ENCODE measurements around the gene CKLF.

CKLF gene, protein sequence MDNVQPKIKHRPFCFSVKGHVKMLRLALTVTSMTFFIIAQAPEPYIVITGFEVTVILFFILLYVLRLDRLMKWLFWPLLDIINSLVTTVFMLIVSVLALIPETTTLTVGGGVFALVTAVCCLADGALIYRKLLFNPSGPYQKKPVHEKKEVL

DNA sequence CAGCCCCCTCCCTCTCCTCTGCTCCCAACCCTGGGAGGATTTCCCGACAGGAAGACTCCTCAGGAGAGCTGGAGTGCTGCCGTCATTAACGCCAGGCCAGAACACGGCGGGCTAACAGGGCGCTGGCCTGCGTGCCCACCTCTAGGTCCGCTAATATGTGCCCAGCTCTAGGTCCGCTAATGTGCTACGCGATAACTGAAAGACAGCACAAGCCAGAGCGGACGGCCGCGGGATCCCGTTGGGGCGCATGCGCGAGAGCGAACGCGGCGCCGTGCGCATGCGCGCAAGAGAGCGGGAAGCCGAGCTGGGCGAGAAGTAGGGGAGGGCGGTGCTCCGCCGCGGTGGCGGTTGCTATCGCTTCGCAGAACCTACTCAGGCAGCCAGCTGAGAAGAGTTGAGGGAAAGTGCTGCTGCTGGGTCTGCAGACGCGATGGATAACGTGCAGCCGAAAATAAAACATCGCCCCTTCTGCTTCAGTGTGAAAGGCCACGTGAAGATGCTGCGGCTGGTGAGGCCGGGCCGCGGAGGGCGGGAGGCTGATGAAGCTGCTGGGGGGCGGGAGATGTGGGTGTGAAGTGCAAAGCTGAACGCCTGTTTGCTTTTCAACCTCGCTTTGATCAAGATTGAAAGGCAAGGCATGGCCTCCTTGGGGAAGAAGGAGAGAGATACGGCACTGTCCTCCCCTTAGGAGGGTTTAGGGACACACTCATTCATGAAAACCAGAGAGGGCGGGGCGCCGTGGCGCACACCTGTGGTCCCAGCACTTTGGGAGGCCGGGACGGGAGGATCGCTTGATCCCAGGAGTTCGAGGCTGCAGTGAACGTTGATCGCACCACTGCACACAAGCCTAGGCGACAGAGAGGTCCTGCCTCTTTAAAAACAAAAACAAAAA, at the start of gene CKLF:
CKLF (plus strand) TSS at position 291 of the 892 bp plus-strand sequence; CDS start at position 431, 140 bp downstream.
- DNase-seq (ENCODE audit: low read depth): peak; percentile 85
- TF ChIP-seq, protein P1, sequence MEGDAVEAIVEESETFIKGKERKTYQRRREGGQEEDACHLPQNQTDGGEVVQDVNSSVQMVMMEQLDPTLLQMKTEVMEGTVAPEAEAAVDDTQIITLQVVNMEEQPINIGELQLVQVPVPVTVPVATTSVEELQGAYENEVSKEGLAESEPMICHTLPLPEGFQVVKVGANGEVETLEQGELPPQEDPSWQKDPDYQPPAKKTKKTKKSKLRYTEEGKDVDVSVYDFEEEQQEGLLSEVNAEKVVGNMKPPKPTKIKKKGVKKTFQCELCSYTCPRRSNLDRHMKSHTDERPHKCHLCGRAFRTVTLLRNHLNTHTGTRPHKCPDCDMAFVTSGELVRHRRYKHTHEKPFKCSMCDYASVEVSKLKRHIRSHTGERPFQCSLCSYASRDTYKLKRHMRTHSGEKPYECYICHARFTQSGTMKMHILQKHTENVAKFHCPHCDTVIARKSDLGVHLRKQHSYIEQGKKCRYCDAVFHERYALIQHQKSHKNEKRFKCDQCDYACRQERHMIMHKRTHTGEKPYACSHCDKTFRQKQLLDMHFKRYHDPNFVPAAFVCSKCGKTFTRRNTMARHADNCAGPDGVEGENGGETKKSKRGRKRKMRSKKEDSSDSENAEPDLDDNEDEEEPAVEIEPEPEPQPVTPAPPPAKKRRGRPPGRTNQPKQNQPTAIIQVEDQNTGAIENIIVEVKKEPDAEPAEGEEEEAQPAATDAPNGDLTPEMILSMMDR (IDR thresholded peaks at IDR 0.05; ENCODE audit: insufficient read depth, low read depth, low read length, missing control alignments): no peak
- peak within 1 kb of the TSS; percentile 73 for H3K4me3 ChIP-seq (ENCODE audit: low read length)

DNA sequence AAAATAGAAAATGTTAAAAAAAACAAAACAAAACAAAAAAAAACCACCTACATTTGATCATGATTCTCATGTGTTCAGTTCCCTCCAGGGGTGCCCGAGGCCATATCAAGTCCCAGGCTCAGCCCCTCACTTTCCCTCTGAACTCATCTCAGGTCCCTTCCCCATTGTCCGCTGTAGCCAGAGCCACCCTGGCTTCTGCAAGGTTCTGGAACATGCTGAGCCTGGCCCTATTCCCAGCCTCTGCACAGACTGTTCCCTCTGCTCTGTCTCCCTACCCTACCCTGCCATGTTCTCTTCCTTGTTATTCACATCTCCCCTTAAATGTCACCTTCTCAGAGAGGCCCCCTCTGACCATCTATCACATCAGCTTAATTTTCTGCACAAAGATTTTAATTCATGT, 49.3 kb upstream of the CKLF start:
- DNase-seq (ENCODE audit: low read depth): no peak
- TF ChIP-seq, protein P1 (IDR thresholded peaks at IDR 0.05; ENCODE audit: insufficient read depth, low read depth, low read length, missing control alignments): no peak
- H3K4me3 ChIP-seq (ENCODE audit: low read length): no peak overlapping the region

DNA sequence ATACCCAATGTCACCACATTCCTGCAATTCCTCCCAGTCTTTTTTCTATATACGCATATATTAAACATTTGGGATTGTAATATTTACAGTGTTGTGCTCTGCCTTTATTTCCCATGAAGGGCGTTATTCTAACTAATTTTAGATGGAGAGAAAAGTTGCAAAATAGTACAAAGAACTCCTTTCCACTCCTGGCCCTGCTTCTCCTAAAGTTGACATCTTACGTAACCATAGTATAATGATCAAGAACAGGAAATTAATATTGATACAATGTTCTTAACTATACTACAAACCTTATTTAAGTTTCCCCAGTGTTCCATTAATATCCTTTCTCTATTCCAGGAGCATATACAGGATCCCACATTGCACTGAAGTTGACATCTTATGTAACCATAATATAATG, 48.8 kb upstream of the CKLF start:
- H3K4me3 ChIP-seq (ENCODE audit: low read length): no peak overlapping the region
- TF ChIP-seq, protein P1 (IDR thresholded peaks at IDR 0.05; ENCODE audit: insufficient read depth, low read depth, low read length, missing control alignments): no peak
- no peak for DNase-seq (ENCODE audit: low read depth)

DNA sequence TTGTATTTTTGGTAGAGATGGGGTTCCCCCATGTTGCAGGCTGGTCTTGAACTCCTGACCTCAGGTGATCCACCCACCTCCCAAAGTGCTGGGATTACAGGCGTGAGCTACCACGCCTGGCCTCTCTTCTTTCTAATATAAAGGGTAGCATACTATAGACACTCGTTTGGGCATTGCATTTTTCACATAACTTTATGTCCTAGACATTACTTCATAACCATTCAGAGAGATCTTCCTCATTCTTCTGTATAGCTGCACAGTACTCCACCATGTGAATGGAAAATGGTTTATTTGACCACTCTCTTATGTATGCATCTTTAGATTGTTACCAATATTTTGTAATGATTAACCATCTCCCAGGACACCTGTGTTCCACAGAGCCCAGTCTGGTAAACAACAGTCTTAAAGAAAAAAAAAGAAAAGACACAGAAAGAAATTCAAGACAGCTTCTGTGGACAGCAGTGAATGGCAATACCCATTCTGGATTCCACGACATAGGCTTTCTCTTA, 44.6 kb upstream of the CKLF start:
- TF ChIP-seq, protein P1 (IDR thresholded peaks at IDR 0.05; ENCODE audit: insufficient read depth, low read depth, low read length, missing control alignments): no peak
- H3K4me3 ChIP-seq (ENCODE audit: low read length): no peak overlapping the region
- no peak for DNase-seq (ENCODE audit: low read depth)

DNA sequence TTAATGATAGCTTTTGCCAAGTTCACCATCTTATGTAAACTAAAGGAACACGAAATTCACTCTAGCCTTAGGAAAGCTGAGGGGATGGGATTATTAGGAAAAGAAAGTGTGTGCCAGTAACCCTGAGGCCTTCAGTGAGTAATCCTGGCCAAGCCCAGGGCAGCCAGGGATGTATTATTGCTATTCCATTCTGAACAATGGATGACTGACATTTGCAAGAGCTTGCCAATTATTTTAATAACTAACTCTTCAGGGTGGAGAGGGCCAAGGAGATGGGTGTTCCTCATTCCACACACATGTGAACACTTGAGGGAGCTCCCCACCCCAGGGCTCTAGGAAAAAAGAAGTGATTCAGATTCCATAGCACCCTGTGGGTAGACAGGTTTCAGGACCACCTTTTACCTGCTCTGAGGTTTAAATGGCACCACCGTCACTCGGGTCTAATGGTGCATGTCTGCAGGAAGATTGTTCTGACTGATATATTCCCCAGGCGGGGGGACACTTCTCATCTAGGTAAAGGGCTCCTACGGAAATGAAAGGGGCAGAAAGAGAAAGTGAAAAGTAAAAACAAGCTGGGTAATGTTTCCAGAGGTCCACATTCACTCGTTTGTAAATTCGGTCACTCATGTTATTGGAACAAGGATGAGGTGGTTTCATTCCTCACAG, 44.0 kb upstream of the CKLF start:
- H3K4me3 ChIP-seq (ENCODE audit: low read length): no peak overlapping the region
- DNase-seq (ENCODE audit: low read depth): peak; percentile 98
- TF ChIP-seq, protein P1 (IDR thresholded peaks at IDR 0.05; ENCODE audit: insufficient read depth, low read depth, low read length, missing control alignments): no peak

DNA sequence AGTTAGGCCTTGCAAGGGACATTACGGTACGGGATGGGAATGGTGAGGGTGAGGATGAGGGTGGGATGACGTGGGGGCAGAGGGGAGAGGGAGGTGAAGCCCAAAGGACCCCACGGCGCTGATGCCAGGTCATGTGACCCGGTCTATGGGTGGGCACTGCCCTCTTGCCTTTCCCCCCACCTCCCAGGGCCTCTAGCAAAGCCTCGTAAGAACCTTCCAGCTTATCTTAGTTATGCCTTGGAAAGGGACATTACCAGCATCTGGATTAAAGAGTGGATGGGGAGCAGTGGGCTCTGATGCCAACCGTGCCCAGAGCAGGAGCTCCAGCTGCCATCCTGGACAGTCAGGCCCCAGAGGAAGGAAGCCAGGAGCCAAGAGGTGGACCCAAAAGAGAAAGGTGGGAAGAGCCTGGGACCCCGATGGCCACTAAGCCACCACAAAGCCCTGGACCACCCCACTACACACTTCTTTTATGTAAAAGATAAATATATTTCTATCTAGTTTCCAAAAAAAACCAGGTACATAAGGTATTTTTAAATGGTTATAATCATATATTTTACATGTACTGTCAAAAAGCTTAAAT, 43.4 kb upstream of the CKLF start:
- TF ChIP-seq, protein P1 (IDR thresholded peaks at IDR 0.05; ENCODE audit: insufficient read depth, low read depth, low read length, missing control alignments): no peak
- no peak for DNase-seq (ENCODE audit: low read depth)
- no peak overlapping the region for H3K4me3 ChIP-seq (ENCODE audit: low read length)

Data from epithelial cell of esophagus (primary cell).